WTC11 (cell line): ENCODE measurements around the gene ARHGAP26.

Experiments used
- CBFB ChIP-seq: sonication (generic); formaldehyde crosslinking; IDR thresholded peaks from 2 replicates; pipeline ENCODE4 v1.8.1; 2022; ENCODE audit warnings: mild to moderate bottlenecking, low read depth, missing genetic modification reagents
- FOXJ3 ChIP-seq: sonication (generic); formaldehyde crosslinking; IDR thresholded peaks from 2 replicates; pipeline ENCODE4 v1.9.0; 2021; ENCODE audit warnings: missing genetic modification reagents, mild to moderate bottlenecking, borderline replicate concordance
- FOXP1 ChIP-seq: sonication (generic); formaldehyde crosslinking; IDR thresholded peaks from 2 replicates; pipeline ENCODE4 v1.8.0; 2022; ENCODE audit warnings: missing genetic modification reagents, mild to moderate bottlenecking, moderate library complexity, borderline replicate concordance
- GABPB1 ChIP-seq: sonication (generic); formaldehyde crosslinking; IDR thresholded peaks from 2 replicates; pipeline ENCODE4 v1.8.1; 2023; ENCODE audit warnings: mild to moderate bottlenecking, missing genetic modification reagents
- JUN ChIP-seq: sonication (generic); formaldehyde crosslinking; IDR thresholded peaks from 2 replicates; pipeline ENCODE4 v1.8.0; 2023; ENCODE audit warnings: mild to moderate bottlenecking, missing genetic modification reagents
- RELA ChIP-seq: sonication (generic); formaldehyde crosslinking; IDR thresholded peaks from 2 replicates; pipeline ENCODE4 v1.8.1; 2022; ENCODE audit warnings: missing genetic modification reagents, mild to moderate bottlenecking, borderline replicate concordance
- TF ChIP-seq, protein P1 (sequence below): fragments of 200-600 bp; IDR thresholded peaks from 2 replicates; pipeline ENCODE4 v1.8.0; 2022; ENCODE audit warnings: antibody characterized with exemption
- TF ChIP-seq, protein P2 (sequence below): sonication (generic); formaldehyde crosslinking; IDR thresholded peaks from 2 replicates; pipeline ENCODE4 v1.8.0; 2022; ENCODE audit warnings: mild to moderate bottlenecking, missing genetic modification reagents
- TF ChIP-seq, protein P3 (sequence below): sonication (generic); formaldehyde crosslinking; IDR thresholded peaks from 2 replicates; pipeline ENCODE4 v1.8.1; 2022; ENCODE audit warnings: mild to moderate bottlenecking, moderate library complexity, missing genetic modification reagents
- TF ChIP-seq, protein P4 (sequence below): sonication (generic); formaldehyde crosslinking; conservative IDR thresholded peaks from 2 replicates; pipeline ENCODE4 v1.8.1; 2022; ENCODE audit warnings: mild to moderate bottlenecking, missing genetic modification reagents

DNA sequence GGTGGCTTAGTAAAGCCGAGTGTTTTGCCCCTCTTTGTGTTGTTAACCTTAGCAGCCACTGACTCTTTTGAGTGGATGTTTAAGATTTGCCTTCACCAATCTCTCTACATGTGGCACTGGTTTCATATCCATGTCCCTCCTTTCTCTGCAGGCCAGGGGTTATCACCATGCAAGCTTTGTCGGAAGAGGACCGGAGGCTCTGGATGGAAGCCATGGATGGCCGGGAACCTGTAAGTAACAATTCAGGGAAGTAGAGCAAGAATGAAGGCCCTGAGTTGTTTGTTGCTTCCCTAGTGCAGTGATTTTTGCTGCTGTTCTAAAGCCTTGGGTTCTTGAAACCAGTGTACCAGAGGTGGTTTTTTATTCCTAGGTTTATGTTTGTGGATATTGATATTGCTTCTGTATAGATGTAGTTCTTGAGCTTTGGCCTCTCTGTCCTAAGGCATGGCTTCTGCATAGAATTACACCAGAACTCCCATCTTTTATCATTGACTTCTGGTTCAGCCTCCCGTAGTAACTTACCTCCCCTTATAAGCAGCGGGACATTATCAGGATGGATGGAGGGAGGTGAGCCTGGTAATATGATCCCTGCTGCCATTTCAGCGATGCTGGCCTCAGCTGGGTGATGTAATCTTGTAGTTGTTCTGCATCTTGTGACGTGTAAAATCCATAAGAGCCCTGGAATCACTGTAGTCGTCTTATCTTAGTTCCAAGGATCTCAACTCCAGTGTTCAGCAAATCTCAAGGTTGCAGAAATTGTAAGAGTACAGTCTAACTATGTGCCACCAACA is 161.9 kb downstream of the ARHGAP26 start:
- no peak for TF ChIP-seq FOXP1 (CRISPR knock-in tag)
- no peak for TF ChIP-seq RELA (CRISPR knock-in tag)
- TF ChIP-seq, protein P1, sequence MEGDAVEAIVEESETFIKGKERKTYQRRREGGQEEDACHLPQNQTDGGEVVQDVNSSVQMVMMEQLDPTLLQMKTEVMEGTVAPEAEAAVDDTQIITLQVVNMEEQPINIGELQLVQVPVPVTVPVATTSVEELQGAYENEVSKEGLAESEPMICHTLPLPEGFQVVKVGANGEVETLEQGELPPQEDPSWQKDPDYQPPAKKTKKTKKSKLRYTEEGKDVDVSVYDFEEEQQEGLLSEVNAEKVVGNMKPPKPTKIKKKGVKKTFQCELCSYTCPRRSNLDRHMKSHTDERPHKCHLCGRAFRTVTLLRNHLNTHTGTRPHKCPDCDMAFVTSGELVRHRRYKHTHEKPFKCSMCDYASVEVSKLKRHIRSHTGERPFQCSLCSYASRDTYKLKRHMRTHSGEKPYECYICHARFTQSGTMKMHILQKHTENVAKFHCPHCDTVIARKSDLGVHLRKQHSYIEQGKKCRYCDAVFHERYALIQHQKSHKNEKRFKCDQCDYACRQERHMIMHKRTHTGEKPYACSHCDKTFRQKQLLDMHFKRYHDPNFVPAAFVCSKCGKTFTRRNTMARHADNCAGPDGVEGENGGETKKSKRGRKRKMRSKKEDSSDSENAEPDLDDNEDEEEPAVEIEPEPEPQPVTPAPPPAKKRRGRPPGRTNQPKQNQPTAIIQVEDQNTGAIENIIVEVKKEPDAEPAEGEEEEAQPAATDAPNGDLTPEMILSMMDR, result no peak
- TF ChIP-seq, protein P2, sequence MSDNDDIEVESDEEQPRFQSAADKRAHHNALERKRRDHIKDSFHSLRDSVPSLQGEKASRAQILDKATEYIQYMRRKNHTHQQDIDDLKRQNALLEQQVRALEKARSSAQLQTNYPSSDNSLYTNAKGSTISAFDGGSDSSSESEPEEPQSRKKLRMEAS (CRISPR knock-in tag), result no peak
- TF ChIP-seq GABPB1 (CRISPR knock-in tag), result no peak
- no peak for TF ChIP-seq FOXJ3
- TF ChIP-seq JUN, result no peak
- TF ChIP-seq, protein P3, sequence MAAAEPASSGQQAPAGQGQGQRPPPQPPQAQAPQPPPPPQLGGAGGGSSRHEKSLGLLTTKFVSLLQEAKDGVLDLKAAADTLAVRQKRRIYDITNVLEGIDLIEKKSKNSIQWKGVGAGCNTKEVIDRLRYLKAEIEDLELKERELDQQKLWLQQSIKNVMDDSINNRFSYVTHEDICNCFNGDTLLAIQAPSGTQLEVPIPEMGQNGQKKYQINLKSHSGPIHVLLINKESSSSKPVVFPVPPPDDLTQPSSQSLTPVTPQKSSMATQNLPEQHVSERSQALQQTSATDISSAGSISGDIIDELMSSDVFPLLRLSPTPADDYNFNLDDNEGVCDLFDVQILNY, result no peak
- TF ChIP-seq, protein P4, sequence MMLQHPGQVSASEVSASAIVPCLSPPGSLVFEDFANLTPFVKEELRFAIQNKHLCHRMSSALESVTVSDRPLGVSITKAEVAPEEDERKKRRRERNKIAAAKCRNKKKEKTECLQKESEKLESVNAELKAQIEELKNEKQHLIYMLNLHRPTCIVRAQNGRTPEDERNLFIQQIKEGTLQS (CRISPR knock-in tag), result no peak
- TF ChIP-seq CBFB (CRISPR knock-in tag), result no peak
